ENCODE measurements around the gene NHLRC2.

NHLRC2 gene

DNA sequence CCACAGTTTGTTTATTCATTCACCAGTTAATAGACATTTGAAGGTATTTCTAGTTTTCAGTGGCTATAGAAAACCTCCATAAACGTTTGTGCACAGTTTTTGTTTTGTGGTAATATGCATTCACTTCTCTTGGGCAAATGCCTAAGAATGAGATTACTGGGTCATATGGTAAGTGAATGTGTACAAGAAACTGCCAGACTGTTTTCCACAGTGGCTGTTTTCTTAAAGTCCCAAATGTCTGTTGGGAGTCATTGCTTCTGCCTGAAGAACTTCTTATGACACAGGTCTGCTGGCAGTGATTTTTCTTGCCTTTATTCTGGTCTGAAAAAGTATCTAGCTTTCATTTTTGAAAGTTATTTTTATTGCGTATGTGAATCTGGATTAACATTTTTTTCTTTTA is 35.5 kb downstream of the NHLRC2 start:
- in situ Hi-C loops (cut with HindIII; ENCODE audit: low sequenced_read_pairs): no loop called here
- no peak overlapping the region for H3K4me3 ChIP-seq (ENCODE audit: low read depth, low read length)
- no peak for DNase-seq (ENCODE audit: low read depth)
- TF ChIP-seq, protein P1, sequence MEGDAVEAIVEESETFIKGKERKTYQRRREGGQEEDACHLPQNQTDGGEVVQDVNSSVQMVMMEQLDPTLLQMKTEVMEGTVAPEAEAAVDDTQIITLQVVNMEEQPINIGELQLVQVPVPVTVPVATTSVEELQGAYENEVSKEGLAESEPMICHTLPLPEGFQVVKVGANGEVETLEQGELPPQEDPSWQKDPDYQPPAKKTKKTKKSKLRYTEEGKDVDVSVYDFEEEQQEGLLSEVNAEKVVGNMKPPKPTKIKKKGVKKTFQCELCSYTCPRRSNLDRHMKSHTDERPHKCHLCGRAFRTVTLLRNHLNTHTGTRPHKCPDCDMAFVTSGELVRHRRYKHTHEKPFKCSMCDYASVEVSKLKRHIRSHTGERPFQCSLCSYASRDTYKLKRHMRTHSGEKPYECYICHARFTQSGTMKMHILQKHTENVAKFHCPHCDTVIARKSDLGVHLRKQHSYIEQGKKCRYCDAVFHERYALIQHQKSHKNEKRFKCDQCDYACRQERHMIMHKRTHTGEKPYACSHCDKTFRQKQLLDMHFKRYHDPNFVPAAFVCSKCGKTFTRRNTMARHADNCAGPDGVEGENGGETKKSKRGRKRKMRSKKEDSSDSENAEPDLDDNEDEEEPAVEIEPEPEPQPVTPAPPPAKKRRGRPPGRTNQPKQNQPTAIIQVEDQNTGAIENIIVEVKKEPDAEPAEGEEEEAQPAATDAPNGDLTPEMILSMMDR (IDR thresholded peaks at IDR 0.05; ENCODE audit: low read depth, low read length, missing control alignments): no peak

DNA sequence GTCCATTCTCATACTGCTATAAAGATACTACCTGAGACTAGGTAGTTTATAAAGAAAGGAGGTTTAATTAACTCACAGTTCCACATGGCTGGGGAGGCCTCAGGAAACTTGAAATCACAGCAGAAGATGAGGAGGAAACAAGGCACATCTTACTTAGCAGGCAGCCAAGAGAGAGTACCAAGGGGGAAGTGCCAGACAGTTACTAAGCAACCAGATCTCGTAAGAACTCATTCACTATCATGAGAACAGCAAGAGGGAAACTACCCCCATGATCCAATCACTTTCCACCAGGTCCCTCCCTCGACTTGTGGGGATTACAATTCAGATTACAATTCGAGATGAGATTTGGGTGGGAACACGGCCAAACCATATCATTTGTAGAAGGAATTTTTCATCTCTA is 36.3 kb downstream of the NHLRC2 start:
- in situ Hi-C loops (cut with HindIII; ENCODE audit: low sequenced_read_pairs): no loop called here
- TF ChIP-seq, protein P1 (IDR thresholded peaks at IDR 0.05; ENCODE audit: low read depth, low read length, missing control alignments): no peak
- H3K4me3 ChIP-seq (ENCODE audit: low read depth, low read length): no peak overlapping the region
- DNase-seq (ENCODE audit: low read depth): no peak

DNA sequence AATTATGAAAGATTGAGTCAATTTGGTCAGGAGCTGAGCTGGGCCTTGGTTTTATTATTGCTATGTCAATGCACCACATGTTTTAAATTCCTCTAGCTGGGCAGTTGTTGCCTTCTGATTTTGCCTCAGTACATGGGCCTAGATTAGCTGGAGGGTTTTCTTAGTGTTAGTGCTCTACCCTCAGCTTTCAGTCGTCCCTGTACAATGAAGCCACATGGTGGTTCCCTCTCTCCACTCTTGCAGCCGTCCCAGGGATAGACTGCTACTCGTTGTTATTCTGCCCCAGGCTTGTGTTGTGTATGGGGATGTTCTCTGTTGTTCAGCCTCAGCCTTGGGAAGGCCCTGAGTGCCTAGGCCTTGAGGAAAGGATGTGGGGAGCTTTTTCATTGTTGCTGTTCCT is 37.0 kb downstream of the NHLRC2 start:
- DNase-seq (ENCODE audit: low read depth): no peak
- H3K4me3 ChIP-seq (ENCODE audit: low read depth, low read length): no peak overlapping the region
- in situ Hi-C loops (cut with HindIII; ENCODE audit: low sequenced_read_pairs): no loop called here
- TF ChIP-seq, protein P1 (IDR thresholded peaks at IDR 0.05; ENCODE audit: low read depth, low read length, missing control alignments): no peak

- DNase-seq (ENCODE audit: low read depth): no peak
- no peak overlapping the region for H3K4me3 ChIP-seq (ENCODE audit: low read depth, low read length)
- TF ChIP-seq, protein P1 (IDR thresholded peaks at IDR 0.05; ENCODE audit: low read depth, low read length, missing control alignments): no peak
- in situ Hi-C loops (cut with HindIII; ENCODE audit: low sequenced_read_pairs): no loop called here
Observed at GRCh38 chr10:113893570-113893969, 39.1 kb downstream of the NHLRC2 start.

GRCh38 chr10:113894581-113894980 is 40.1 kb downstream of the NHLRC2 start:
- TF ChIP-seq, protein P1 (IDR thresholded peaks at IDR 0.05; ENCODE audit: low read depth, low read length, missing control alignments): no peak
- in situ Hi-C loops (cut with HindIII; ENCODE audit: low sequenced_read_pairs): no loop called here
- no peak overlapping the region for H3K4me3 ChIP-seq (ENCODE audit: low read depth, low read length)
- no peak for DNase-seq (ENCODE audit: low read depth)

- DNase-seq (ENCODE audit: low read depth): no peak
- in situ Hi-C loops (cut with HindIII; ENCODE audit: low sequenced_read_pairs): no loop called here
- H3K4me3 ChIP-seq (ENCODE audit: low read depth, low read length): no peak overlapping the region
- TF ChIP-seq, protein P1 (IDR thresholded peaks at IDR 0.05; ENCODE audit: low read depth, low read length, missing control alignments): no peak
Observed at GRCh38 chr10:113895018-113895417, 40.6 kb downstream of the NHLRC2 start.

Data from astrocyte of the cerebellum (primary cell).